GM21529 (cell line): ENCODE results near the gene BRAT1.
"Not testable (repeated sequence)": the region's sequence is repeated elsewhere in the genome, so short reads cannot be mapped to it uniquely, and the experiment has no call there.

Experiments used
- ATAC-seq: cut with Tn5 transposase; IDR thresholded peaks from one replicate; pipeline ENCODE4 v1.9.1; 2021; ENCODE audit not compliant: unreplicated experiment

Gene BRAT1

GRCh38 chr7:2555121-2556052, at the start of gene BRAT1:
BRAT1 (minus strand) TSS chr7:2555524; CDS start chr7:2554431, 1,093 bp downstream.
- ATAC-seq: peak; percentile 74

- no peak for ATAC-seq
Observed at GRCh38 chr7:2604608-2605174, 49.4 kb upstream of the BRAT1 start.

- no peak for ATAC-seq
Observed at GRCh38 chr7:2603044-2603965, 48.0 kb upstream of the BRAT1 start.

GRCh38 chr7:2602406-2603043, 47.2 kb upstream of the BRAT1 start:
- ATAC-seq: no peak

- ATAC-seq: no peak
Observed at GRCh38 chr7:2601907-2602306, 46.6 kb upstream of the BRAT1 start.

GRCh38 chr7:2601065-2601464, 45.7 kb upstream of the BRAT1 start:
- no peak for ATAC-seq

GRCh38 chr7:2598154-2598823, 43.0 kb upstream of the BRAT1 start:
- ATAC-seq: no peak

- no peak for ATAC-seq
Observed at GRCh38 chr7:2597273-2597640, 41.9 kb upstream of the BRAT1 start.

- no peak for ATAC-seq
Observed at GRCh38 chr7:2596464-2597272, 41.3 kb upstream of the BRAT1 start.

GRCh38 chr7:2595258-2595860, 40.0 kb upstream of the BRAT1 start:
- ATAC-seq: no peak

GRCh38 chr7:2594599-2594998, 39.3 kb upstream of the BRAT1 start:
- no peak for ATAC-seq

GRCh38 chr7:2593036-2593727, 37.9 kb upstream of the BRAT1 start:
- ATAC-seq: no peak

- ATAC-seq: no peak
Observed at GRCh38 chr7:2592375-2592865, 37.1 kb upstream of the BRAT1 start.

GRCh38 chr7:2589941-2590340, 34.6 kb upstream of the BRAT1 start:
- ATAC-seq: not testable (repeated sequence)

GRCh38 chr7:2589341-2589740, 34.0 kb upstream of the BRAT1 start:
- no peak for ATAC-seq

GRCh38 chr7:2587778-2588177, 32.5 kb upstream of the BRAT1 start:
- ATAC-seq: no peak

- ATAC-seq: no peak
Observed at GRCh38 chr7:2587134-2587533, 31.8 kb upstream of the BRAT1 start.

GRCh38 chr7:2586326-2587020, 31.1 kb upstream of the BRAT1 start:
- no peak for ATAC-seq
